22Rv1 (cell line): ENCODE data around the gene THRSP.
"Not testable (repeated sequence)": the region's sequence is repeated elsewhere in the genome, so short reads cannot be mapped to it uniquely, and the experiment has no call there.

Experiments
- H3K27ac ChIP-seq: fragments of 450-650 bp; 2 replicates; pipeline ENCODE4 v1.5.1; 2017
- CTCF ChIP-seq: fragments of 450-650 bp; IDR thresholded peaks from 2 replicates; pipeline ENCODE4 v1.5.1; 2017; ENCODE audit warnings: mild to moderate bottlenecking
- ZFX ChIP-seq: fragments of 450-650 bp; IDR thresholded peaks from 2 replicates; pipeline ENCODE4 v1.6.1; 2017; ENCODE audit warnings: antibody characterized with exemption, borderline replicate concordance

THRSP gene

DNA sequence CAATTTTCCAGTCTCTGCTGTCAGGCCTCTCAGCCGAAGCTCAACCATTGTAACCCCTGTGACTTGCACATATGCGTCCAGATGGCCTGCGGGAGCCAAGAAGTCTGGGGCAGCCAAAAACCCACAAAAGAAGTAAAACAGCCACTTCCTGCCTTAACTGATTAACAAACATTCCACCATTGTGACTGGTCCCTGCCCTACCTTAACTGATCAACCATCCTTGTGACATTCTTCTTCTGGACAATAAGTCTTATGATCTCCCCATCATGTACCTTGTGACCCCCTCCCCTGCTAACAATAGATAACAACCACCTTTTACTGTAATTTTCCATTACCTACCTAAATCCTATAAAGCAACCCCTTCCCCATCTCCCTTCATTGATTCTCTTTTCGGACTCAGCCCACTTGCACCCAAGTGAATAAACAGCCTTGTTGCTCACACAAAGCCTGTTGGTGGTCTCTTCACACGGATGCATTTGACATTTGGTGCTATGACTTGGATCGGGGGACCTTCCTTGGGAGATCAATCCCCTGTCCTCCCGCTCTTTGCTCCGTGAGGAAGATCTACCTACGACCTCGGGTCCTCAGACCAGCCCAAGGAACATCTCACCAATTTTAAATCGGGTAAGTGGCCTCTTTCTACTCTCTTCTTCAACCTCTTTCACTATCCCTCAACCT is 17.3 kb downstream of the THRSP start:
- TF ChIP-seq CTCF (no peak), ZFX (no peak)
- H3K27ac ChIP-seq = no peak overlapping the region

DNA sequence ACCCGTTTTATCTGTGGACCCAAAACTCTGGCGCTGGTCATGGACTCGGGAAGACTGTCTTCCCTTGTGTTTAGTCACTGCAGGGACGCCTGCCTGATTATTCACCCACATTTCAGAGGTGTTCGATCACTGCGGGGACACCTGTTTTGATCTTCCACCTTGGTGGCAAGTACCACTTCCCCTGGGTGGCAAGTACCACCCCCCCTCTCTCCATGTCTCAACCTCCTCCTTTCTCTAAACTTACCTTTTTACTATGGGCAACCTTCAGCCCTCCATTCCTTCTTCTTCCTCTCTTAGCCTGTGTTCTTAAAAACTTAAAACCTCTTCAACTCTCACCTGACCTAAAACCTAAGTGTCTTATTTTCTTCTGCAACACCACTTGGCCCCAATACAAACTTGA is 17.9 kb downstream of the THRSP start:
- H3K27ac ChIP-seq = no peak overlapping the region

GRCh38 chr11:78082146-78082545 is 18.5 kb downstream of the THRSP start:
- TF ChIP-seq ZFX (no peak), CTCF (no peak)
- no peak overlapping the region for H3K27ac ChIP-seq

More for the DNA sequence above, 17.9 kb downstream of the THRSP start:
- TF ChIP-seq CTCF = no peak

DNA sequence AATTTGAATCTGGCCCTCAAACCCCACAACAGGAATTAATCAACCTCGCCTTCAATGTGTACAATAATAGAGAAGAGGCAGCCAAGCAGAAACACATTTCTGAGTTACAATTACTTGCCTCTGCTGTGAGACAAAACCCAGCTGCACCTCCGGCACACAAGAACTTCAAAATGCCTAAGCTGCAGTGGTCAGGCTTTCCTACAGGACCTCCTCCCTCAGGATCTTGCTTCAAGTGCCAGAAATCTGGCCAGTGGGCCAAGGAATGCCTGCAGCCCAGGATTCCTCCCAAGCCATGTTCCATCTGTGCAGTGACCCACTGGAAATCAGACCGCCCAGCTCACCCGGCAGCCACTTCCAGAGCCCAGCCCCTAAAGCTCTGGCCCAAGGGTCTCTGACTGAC is 19.4 kb downstream of the THRSP start:
- no peak overlapping the region for H3K27ac ChIP-seq
- TF ChIP-seq CTCF (no peak), ZFX (no peak)

GRCh38 chr11:78084506-78084905 is 20.8 kb downstream of the THRSP start:
- H3K27ac ChIP-seq = not testable (repeated sequence)

DNA sequence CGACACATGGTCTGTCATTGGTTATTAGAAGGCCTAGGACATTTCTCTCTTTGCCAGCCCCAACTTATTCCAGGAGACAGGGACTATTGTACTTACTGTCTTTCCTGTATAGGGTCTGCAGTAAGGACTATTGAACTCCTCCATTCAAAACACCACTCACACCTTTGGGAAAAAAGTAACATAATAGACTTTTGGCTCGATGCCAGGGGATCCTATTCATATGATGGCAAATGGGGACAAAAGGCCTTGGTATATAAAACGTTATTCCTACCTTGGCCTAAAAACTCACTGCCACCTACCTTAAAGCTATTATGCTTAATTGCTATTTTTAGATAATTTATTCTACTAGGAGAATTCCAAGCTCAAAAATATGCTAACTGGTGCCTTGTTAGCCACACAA is 22.3 kb downstream of the THRSP start:
- TF ChIP-seq CTCF = no peak
- TF ChIP-seq ZFX = no peak
- no peak overlapping the region for H3K27ac ChIP-seq

- not testable (repeated sequence) for H3K27ac ChIP-seq
Observed at GRCh38 chr11:78086521-78087074, 22.9 kb downstream of the THRSP start.

DNA sequence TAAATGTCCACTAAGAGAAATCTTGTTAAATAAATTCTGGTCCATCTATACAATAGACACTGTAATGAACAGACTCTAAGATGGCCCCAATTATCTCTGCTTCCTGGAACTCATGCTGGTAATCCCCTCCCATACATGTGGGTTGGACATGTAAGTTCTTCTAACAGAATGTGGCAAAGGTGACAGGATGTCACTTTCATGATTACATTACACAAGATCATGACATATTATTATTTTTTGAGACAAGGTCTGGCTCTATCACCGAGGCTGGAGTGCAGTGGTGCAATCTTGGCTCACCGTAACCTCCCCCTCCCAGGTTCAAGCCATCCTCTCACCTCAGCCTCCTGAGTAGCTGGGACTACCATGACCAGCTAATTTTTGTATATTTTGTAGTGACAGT is 30.6 kb downstream of the THRSP start:
- TF ChIP-seq CTCF (no peak), ZFX (no peak)
- H3K27ac ChIP-seq = no peak overlapping the region
